NCI-H82 treated with DMSO at 0.1 percent for 48 hours (cell line): ENCODE results near the gene USP21.
A peak's percentile ranks its signal among the peaks of the same experiment; 100 is the strongest.

Experiments
- DNase-seq: peaks from one replicate; lab custom pipeline; 2025; ENCODE audit not compliant: unreplicated experiment; lab: John Stamatoyannopoulos, UW

Gene USP21

DNA sequence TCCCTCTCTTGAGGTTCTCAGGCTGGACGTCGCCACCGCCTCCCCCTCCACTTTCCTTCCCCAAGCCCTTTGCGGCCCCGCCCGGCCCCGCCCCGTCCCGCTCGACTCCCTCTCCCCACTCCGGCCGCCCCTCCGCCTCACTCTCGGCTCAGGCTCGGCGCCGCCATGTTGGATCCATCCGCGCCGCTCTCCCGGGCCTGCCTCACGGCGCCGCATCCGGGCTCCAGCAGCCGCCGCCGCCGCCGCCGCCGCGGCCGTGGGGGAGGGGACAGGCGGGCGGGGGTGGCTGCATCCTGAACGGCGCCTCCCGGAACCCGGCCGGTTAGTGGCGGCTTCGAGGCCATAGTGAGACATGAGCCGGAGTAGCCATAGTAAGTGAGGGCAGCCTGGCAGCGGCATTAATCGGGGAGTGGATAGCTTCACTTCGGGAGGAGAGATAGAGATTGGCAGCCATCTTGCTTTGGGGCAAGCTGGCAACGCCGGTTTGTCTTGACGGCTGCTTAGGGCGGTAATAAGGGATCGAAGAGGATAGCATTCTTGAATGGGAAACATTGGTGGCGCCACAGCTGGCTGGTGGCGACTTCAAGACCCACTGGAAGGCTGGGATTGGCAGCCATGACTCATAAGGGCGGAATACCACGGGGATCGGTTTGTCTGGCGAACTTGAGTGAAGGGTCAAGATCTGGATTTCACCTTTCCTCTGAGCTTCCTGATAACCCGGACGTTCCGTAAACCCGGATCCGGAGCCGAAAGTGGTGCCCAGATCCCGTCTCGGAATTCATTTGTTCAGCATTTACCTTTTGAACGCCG lies 26.7 kb upstream of the USP21 start, which contains the start of gene DEDD:
Gene DEDD, minus strand, starts transcription at position 258 of the 810 bp plus-strand sequence. CDS start 8,205 bp downstream, outside the sequence.
- DNase-seq, result peak; percentile 99

DNA sequence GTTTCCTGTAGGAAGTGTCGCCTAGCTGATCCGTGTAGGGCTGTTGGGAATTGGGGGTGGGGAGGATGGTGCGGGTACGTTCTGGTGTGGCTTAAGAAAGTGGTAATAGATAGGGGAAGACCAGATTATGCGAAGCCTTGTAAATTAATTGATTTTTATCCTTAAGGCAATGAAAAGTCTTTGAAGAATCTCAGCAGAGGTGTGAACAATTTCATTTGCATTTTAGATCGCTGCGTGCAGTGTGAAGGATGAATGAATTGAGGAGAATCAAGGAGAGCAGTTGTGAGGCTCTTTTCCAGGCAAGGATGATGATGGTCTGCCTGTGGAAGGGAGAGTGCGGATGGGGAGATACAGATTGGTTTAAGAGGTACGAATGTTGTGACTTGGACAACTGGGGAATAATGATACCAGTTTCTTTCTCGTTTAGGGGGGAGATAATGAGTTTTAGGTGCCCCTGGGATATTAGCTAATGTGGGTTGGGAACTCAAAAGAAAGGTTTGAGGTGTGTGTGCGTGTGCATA lies 26.0 kb upstream of the USP21 start:
- DNase-seq, result no peak

DNA sequence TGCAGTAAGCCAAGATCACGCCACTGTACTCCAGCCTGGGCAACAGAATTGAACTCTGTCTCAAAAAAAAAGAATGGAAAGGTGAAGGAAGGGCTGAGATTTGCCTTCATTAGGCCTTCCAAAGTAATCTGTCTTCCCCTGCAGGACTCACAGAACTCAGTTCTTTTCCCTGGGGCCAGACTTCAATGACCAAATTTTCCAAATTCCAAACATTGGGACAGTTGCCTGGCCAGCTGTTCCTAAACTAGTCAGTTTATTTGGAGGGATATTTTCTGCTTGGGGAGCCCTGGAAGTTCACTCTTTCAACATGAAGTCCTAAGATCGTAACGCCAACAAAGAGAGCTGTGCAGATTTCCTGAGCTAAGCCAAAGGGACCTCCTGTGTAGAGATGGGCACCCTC lies 21.4 kb upstream of the USP21 start:
- DNase-seq, result no peak

DNA sequence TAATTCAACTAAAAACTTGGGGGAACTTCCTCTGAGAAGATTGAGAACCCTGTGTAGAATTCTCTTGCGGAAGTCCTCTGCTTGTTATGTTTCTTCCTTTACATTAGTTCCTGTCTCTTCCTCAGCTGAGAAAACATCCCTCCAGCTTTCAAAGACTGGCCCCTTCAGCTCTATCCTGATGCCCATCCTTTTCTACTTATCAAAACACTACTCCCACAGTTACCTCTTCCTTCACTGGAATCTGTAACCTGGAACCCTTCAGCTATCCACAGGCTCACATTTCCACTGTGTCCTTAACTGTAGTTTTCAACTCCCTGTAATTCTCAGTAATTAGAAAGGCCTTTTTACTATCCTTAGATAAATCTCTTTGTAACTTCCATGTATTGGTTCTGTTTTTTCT lies 20.9 kb upstream of the USP21 start:
- no peak for DNase-seq

DNA sequence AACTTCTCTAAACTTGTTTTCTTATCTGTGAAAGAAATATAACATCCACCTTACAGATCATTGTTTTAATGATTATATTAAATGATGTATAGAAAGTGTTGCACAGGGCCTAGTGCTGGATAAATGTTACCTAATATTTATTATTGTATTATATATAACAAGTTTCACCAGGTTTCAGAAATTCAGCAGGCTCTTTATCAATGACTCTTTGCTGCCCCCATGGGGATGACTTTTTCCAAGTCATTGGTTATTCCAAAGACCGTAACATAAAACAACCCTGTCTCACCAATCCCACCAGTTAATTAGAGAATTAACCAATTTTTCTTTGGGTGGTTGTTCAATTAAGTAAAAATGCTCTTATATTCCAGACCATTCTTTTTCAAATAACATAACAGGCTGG lies 19.5 kb upstream of the USP21 start:
- no peak for DNase-seq

DNA sequence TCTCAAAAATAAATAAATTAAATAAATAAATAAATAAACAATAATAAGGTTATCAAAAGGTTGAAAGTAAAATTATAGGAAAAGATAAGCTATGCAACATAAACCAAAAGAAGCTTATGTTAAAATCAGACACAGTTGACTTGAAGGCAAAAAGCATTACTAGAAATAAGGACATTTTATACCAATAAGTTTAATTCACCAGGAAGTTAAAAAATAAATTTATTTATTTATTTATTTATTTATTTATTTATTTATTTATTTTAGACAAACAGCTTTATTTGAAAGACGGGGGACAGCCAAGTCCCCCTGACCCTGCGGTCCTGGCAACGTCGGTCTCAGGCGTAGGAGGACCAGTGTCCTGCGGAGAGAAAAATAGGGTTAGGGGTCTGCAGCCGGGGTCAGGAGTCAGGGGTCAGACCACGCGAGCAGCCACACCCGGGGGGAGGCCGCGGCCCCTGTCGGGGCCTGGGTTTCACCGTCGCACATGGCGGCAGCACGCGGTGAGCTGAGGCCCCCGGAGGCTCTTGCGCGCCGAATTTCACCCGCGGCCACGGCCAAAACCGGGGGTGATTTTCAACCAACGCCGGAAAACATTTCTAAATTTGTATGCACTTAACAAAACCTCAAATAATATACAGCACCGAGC lies 18.4 kb upstream of the USP21 start:
- no peak for DNase-seq

DNA sequence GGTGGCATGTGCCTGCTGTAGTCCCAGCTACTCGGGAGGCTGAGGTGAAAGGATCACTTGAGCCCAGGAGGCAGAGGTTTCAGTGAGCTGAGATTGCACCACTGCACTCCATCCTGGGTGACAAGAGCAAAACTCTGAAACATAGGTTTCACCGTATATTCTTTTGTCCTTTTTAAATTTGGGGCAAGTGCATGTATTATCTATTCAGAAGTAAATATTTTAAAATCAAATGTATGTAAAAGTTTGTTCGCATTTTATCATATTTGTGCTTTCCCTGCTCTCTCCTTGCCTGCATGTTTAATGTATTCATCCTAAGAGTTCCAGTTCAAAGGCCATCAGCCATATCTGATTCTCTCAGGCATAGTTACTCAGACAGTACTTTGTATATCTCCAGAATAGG lies 13.5 kb upstream of the USP21 start:
- no peak for DNase-seq

DNA sequence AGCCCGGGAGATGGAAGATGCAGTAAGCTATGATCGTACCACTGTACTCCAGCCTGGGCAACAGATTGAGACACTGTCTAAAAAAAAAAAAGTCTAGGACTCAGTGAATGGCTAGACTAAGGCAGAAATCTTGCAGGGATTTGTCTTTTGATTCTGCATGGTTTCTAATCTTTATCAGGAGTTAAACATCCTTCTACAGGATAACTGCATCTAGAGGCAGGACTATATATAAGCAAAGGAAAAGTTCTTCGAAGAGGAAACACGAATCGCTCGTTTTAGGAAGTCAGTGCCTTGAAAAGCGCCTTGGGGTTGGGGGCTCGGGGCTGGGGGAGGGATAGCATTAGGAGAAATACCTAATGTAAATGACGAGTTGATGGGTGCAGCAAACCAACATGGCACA lies 6.1 kb upstream of the USP21 start:
- DNase-seq, result no peak

DNA sequence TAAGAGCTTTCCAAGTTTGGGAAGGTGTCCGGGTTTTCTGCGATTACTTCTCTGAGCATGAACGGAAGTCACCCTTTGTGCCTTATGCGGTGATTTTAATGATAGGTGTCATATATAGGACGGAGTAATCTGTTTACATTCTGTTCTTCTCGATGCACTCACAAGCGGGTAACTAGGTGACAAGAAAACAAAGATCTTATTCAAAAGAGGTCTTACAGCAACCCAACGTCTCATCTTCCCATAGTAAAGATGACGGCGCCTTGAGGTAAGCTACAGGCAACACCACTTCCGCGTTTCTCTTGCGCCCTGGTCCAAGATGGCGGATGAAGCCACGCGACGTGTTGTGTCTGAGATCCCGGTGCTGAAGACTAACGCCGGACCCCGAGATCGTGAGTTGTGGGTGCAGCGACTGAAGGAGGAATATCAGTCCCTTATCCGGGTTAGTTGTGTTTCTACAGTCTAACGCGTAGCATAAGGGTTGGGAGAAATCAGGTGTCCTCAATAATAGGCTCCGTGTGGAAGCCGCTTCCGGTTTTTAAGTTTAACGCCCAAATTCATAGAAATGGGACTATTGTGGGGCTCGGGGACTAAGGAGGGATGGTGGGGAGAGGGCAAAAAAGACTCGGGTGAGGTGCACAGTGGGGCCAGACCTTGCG lies 5.5 kb upstream of the USP21 start, which contains the start of gene UFC1:
Gene UFC1, plus strand, starts transcription at position 297 of the 656 bp plus-strand sequence. Its CDS starts 20 bp downstream, at position 317.
- DNase-seq, result peak; percentile 85

DNA sequence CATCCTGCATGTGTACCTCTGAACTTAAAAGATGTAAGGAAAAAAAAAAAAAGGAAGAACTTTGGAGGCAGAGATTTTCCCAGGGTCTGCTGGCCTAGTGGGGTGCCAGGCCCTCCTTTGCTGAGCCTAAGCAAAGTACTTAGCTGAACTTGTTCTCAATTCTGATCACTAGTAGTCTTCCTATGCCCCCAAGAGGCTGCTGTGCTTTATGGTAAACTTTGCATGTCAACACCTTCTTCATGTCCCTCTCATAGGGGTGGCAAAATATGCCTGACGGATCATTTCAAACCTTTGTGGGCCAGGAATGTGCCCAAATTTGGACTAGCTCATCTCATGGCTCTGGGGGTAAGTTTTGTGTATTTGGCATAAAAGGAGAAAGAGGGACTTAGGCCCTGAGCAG lies 1.4 kb upstream of the USP21 start:
- no peak for DNase-seq

DNA sequence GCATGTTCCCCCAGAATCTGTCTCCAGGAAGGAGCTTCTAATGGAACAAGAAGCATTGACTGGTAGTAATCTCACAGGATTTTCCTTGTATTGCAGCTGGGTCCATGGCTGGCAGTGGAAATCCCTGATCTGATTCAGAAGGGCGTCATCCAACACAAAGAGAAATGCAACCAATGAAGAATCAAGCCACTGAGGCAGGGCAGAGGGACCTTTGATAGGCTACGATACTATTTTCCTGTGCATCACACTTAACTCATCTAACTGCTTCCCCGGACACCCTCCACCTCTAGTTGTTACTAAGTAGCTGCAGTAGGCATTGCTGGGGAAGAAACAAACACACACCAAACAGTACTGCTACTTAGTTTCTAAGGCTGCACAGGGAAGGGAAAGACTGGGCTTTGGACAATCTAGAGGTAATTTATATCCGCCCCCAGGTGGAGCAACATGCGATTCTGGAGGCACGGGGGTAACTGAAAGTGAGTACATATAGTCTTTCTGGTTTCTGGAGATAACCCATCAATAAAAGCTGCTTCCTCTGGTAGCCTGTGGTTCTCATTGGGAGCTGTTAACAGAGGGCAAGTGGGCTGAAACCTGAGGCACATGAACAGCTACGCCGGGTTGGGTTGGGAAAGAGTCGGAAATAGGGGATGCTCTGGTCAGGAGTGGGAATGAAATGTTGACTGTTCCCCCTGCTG lies 837 bp upstream of the USP21 start:
- DNase-seq, result no peak

DNA sequence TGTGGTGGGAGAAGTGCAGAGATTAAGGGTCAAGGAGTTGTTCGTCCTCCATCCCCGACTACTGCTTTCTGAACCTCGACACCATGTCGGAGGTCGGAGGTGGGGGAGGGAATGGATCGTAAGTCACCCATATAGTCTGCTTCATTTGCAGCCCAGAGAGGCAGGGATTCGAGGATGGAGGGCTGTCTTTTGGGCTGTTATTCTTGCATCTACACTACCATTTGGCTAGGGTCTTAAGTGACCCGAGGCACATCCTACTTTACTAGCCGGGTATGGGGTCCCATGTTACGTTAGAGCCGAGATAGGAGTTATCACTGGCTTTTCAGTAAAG lies 578 bp downstream of the USP21 start:
- DNase-seq, result no peak

DNA sequence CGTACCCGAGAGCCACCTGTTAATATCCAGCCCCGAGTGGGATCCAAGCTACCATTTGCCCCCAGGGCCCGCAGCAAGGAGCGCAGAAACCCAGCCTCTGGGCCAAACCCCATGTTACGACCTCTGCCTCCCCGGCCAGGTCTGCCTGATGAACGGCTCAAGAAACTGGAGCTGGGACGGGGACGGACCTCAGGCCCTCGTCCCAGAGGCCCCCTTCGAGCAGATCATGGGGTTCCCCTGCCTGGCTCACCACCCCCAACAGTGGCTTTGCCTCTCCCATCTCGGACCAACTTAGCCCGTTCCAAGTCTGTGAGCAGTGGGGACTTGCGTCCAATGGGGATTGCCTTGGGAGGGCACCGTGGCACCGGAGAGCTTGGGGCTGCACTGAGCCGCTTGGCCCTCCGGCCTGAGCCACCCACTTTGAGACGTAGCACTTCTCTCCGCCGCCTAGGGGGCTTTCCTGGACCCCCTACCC lies 1.4 kb downstream of the USP21 start:
- no peak for DNase-seq

DNA sequence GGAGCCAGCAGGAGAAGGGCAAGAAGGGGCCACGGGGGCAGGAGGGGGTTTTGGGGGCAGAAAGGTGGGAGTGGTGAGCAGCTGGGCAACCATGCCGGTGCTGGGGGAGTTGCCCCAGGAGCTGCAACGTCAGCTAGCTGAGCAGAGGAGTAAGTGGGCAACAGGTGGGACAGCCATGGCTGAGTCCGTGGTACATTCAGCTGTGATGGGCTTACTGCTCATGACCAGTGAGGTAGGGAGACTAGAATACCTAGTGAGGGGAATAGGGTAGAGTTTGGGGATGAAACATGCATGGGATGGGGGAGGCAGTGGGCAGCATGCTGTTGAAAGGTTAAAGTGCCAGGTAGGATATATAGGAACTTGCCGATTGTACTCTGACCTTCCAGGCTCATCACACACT lies 2.4 kb downstream of the USP21 start:
- no peak for DNase-seq

DNA sequence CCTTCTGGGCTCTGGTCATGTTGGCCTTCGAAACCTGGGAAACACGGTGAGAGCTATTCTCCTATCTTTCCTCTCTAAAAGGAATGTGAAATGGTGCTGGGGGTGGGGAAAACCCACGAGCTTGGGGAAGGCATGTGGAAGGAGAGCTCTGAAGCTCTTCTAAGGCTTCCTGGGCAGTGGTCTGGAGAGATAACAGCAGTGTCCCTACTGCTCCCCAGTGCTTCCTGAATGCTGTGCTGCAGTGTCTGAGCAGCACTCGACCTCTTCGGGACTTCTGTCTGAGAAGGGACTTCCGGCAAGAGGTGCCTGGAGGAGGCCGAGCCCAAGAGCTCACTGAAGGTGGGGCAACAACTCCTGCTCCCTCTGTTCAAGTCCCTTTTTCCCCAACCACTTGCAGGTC lies 2.8 kb downstream of the USP21 start:
- DNase-seq, result no peak

DNA sequence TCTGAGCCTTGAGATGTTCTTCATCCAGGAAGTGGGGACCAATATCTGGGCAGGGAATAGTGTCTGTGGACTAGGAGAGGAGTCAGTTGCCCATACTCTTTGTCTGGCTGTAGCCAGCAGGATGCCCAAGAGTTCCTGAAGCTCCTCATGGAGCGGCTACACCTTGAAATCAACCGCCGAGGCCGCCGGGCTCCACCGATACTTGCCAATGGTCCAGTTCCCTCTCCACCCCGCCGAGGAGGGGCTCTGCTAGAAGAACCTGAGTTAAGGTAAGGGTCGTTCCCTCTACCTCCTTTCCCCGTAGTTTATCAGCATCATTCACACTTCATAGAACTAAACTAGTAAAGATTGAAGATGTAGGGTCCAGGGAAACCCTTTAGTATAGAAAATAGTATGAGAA lies 3.5 kb downstream of the USP21 start:
- DNase-seq, result no peak

DNA sequence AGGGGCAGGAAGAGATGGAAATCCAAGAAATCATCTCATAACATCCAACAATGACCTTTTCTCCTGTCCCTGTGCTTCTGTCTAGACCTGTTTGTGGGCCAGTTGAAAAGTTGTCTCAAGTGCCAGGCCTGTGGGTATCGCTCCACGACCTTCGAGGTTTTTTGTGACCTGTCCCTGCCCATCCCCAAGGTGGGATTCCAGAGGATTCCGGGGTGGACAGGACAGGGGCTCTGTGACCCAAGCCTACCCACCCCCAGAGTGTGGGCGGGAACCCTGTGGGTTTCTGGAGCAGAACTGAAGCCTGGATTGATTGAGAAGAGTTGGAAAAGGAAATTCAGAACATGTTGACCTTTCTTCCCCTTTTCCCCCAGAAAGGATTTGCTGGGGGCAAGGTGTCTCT lies 4.5 kb downstream of the USP21 start:
- no peak for DNase-seq

DNA sequence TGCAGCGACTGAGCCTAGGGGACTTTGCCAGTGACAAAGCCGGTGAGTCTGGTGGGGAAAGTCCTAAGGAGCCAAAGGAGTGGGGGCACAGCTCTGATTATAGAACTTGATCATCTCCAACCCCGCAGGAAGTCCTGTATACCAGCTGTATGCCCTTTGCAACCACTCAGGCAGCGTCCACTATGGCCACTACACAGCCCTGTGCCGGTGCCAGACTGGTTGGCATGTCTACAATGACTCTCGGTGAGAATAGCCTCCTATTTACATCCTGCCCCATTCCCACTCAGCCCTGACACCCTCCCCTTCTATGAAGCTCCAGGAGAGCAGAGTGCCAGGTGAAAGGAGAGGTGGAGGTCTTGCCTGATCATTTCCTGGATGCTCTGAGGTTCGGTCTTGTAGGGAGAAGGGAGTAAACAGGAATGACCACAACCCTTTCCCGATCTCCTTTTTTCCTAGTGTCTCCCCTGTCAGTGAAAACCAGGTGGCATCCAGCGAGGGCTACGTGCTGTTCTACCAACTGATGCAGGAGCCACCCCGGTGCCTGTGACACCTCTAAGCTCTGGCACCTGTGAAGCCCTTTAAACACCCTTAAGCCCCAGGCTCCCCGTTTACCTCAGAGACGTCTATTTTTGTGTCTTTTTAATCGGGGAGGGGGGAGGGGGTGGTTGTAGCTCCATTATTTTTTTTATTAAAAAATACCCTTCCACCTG lies 5.8 kb downstream of the USP21 start:
- no peak for DNase-seq

DNA sequence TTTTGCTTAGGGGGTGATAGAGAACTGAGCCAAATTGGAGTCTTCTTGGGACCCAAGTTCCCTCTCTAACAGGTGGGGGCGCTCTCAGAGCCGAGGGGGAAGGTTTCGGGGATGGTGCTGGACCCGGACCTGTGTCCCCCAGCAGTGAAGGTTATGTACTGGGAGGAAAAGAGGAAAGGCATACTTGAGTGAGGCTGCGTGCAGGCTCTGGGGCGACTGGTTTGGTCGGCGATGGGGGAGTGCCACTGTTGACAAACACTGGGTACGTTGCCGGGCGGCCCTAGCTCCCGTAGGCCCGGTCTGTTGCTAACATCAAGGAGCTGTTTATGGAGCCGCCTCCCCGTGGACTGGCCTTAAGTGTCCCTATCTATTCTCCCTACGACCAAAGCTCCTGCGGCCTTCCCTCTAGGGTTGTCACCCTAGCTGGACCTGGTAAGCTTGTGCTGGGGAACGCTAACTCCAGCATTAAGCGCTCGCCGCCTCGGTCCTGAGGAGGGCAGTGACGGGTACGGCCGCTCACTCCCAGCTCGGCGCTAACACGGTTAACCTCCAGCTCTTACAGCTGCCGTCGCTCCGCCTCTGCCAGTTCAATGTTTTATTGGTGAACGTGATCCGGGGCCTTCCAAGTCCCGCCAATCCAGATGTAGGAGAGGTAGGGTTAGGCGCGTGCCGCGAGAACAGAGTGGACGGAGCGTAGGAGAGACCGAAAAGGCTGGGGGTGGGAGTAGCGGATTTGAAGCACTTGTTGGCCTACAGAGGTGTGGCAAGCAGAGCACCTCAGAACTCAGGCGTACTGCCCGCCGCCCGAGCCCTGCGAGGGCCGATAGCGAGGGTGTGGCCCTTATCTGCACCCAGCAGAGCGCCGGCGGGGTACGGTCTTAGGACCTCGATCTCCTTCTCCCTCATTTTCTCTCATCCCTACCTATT lies 6.7 kb downstream of the USP21 start, which contains the start of gene PPOX:
Gene PPOX, plus strand, starts transcription at position 685 of the 927 bp plus-strand sequence. CDS start 422 bp downstream, outside the sequence.
- DNase-seq, result peak; percentile 99
